Tibial nerve (tissue), 4 donors: Measurements from ENCODE around the gene SMIM10L2A.

Source experiments
- EP300 ChIP-seq, 2 donors: sonication (generic); formaldehyde crosslinking; IDR thresholded peaks; one replicate each; pipeline ENCODE4 v1.6.1; 2017; ENCODE audit warnings: antibody characterized with exemption in 2 of 2, mild to moderate bottlenecking in 1 of 2
- POLR2A ChIP-seq, 2 donors: fragments of 450-650 bp; IDR thresholded peaks; one replicate each; pipeline ENCODE4 v1.6.1; 2017; ENCODE audit warnings: antibody characterized with exemption in 2 of 2, mild to moderate bottlenecking in 2 of 2, moderate library complexity in 2 of 2
- TF ChIP-seq, protein P1 (sequence below), 5 experiments: fragments of 200-600 bp in 3 of 5; fragments of 450-650 bp in 2 of 5; sonication (generic) in 3 of 5; IDR thresholded peaks; one replicate each; pipeline ENCODE4 v1.5.1; 2016 to 2019; ENCODE audit warnings: antibody characterized with exemption in 5 of 5, mild to moderate bottlenecking in 3 of 5, moderate library complexity in 2 of 5

DNA sequence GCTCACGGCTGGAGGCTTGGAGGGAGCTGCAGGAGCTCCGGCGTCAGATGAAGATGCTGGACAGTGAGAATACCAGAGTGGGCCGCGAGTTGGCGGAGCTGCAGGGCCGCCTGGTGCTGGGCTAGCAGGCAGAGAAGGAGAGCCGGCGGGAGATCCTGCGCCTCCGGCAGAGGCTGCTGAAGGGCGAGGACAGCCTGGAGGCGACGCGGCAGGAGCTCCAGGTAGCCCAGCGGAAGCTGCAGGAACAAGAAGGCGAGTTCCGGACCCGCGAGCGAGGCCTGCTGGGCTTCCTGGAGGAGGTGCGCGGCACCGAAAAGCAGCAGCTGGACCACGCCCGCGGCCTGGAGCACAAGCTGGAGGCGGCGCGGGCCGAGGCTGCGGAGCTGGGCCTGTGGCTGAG, 14.7 kb downstream of the SMIM10L2A start:
- TF ChIP-seq, protein P1, sequence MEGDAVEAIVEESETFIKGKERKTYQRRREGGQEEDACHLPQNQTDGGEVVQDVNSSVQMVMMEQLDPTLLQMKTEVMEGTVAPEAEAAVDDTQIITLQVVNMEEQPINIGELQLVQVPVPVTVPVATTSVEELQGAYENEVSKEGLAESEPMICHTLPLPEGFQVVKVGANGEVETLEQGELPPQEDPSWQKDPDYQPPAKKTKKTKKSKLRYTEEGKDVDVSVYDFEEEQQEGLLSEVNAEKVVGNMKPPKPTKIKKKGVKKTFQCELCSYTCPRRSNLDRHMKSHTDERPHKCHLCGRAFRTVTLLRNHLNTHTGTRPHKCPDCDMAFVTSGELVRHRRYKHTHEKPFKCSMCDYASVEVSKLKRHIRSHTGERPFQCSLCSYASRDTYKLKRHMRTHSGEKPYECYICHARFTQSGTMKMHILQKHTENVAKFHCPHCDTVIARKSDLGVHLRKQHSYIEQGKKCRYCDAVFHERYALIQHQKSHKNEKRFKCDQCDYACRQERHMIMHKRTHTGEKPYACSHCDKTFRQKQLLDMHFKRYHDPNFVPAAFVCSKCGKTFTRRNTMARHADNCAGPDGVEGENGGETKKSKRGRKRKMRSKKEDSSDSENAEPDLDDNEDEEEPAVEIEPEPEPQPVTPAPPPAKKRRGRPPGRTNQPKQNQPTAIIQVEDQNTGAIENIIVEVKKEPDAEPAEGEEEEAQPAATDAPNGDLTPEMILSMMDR (IDR thresholded peaks at IDR 0.05): no peak
- no peak for TF ChIP-seq EP300 (IDR thresholded peaks at IDR 0.05)
- TF ChIP-seq POLR2A (IDR thresholded peaks at IDR 0.05): no peak
